ENCODE data around the gene TCF7L2. TPM values are rescaled to one million over a fixed set of nuclear protein-coding genes. Genes with fewer than 3 reads are reported as not detected.

Gene TCF7L2
- total and polyA plus RNA-seq, 9 of the 15 experiments (the other 6 are each of a cell fraction or from before 2014, with no cell fraction given): 0.32 to 2.8 (median 0.92) TPM

GRCh38 chr10:113056030-113056429 is 106.0 kb downstream of the TCF7L2 start (continued):
- TF ChIP-seq PKNOX1 (IDR thresholded peaks at IDR 0.05) (0 out of 2 replicates have a peak, but pooled peaks have one; percentile 9), RCOR1 (IDR thresholded peaks at IDR 0.05; ENCODE audit: borderline replicate concordance in 1 of 2, low read depth in 2 of 2, low read length in 2 of 2) (peak in 1 of 2 experiments; percentile 92; a peak in 2 of 4 replicates), ZC3H11A (IDR thresholded peaks at IDR 0.05; ENCODE audit: low read depth, low read length) (no peak), CSDE1 (IDR thresholded peaks at IDR 0.05) (no peak), NCOR1 (IDR thresholded peaks at IDR 0.05) (no peak), RBM25 (IDR thresholded peaks at IDR 0.05; ENCODE audit: low read depth, low read length, severe bottlenecking) (peak; percentile 59), ZBTB1 (CRISPR knock-in tag; IDR thresholded peaks at IDR 0.05; ENCODE audit: borderline replicate concordance, low read depth) (no peak), ZNF589 (CRISPR knock-in tag; IDR thresholded peaks at IDR 0.05; ENCODE audit: low read depth) (no peak), PBX2 (CRISPR knock-in tag; IDR thresholded peaks at IDR 0.05; ENCODE audit: low read depth) (no peak), PBX2 (tag; conservative IDR thresholded peaks at IDR 0.05; ENCODE audit: low read depth) (0 out of 2 replicates have a peak, but pooled peaks have one; percentile 18), SRSF7 (optimal IDR thresholded peaks at IDR 0.05; ENCODE audit: low read depth, low read length) (no peak), KDM2B (CRISPR knock-in tag; IDR thresholded peaks at IDR 0.05) (no peak), HES1 (IDR thresholded peaks at IDR 0.05; ENCODE audit: low read depth) (0 out of 2 replicates have a peak, but pooled peaks have one; percentile 14), RUNX1 (IDR thresholded peaks at IDR 0.05; ENCODE audit: low read depth) (no peak), NFE2L1 (tag; IDR thresholded peaks at IDR 0.05; ENCODE audit: borderline replicate concordance, low read depth) (no peak), MEIS2 (IDR thresholded peaks at IDR 0.05; ENCODE audit: partially characterized antibody) (peak; percentile 51), SOX6 (IDR thresholded peaks at IDR 0.05) (no peak), CREBBP (IDR thresholded peaks at IDR 0.05; ENCODE audit: low read depth, low read length) (no peak), KDM1A (IDR thresholded peaks at IDR 0.05) (peak; percentile 85 to 91), EWSR1 (IDR thresholded peaks at IDR 0.05; ENCODE audit: borderline replicate concordance, low read depth, partially characterized antibody) (no peak), CBFA2T3 (IDR thresholded peaks at IDR 0.05) (peak; percentile 31; the same call in 1 of the 2 replicates), CREB1 (IDR thresholded peaks at IDR 0.05) (no peak), CREB1 (CRISPR knock-in tag; IDR thresholded peaks at IDR 0.05) (no peak)
